Tibial artery (tissue), 4 donors: ENCODE results near the gene ITPR3.

Experiments
- DNase-seq, 2 donors: peaks; one replicate each; pipeline ENCODE4 v3.0.0-alpha.2; 2019
- H3K27ac ChIP-seq, 2 donors: fragments of 200-600 bp; sonication (generic) in 1 of 2; 1 replicate in 1 of 2; 2 replicates in 1 of 2; pipeline ENCODE4 v1.5.1; 2018 to 2019; ENCODE audit warnings: mild to moderate bottlenecking in 1 of 2
- H3K27me3 ChIP-seq, 2 donors: fragments of 200-600 bp; sonication (generic) in 1 of 2; one replicate each; pipeline versions ENCODE4 v1.5.1 to v1.6.0; 2016 to 2019
- H3K36me3 ChIP-seq, 3 donors: fragments of 200-600 bp; sonication (generic) in 2 of 3; one replicate each; pipeline ENCODE4 v1.5.1; 2016 to 2019; ENCODE audit warnings: mild to moderate bottlenecking in 2 of 3
- H3K4me1 ChIP-seq, 4 donors: fragments of 200-600 bp; sonication (generic) in 2 of 4; 1 replicate in 3 of 4; 2 replicates in 1 of 4; pipeline ENCODE4 v1.5.1; 2016 to 2019
- H3K4me3 ChIP-seq, 2 donors: fragments of 200-600 bp; sonication (generic) in 1 of 2; 1 replicate in 1 of 2; 2 replicates in 1 of 2; pipeline ENCODE4 v1.5.1; 2018 to 2019; ENCODE audit warnings: mild to moderate bottlenecking in 2 of 2
- H3K9me3 ChIP-seq, 3 donors: fragments of 200-600 bp; sonication (generic) in 1 of 3; one replicate each; pipeline ENCODE4 v1.5.1; 2016 to 2019
- intact Hi-C: fragments of 100-400 bp; cut with DNase I; formaldehyde crosslinking; loops from one replicate; pipeline ENCODE4 v1.15.0; 2023; ENCODE audit warnings: low total_unique reads
- TF ChIP-seq, protein P1 (sequence below), 2 experiments: fragments of 200-600 bp in 1 of 2; fragments of 450-650 bp in 1 of 2; IDR thresholded peaks; one replicate each; pipeline ENCODE4 v1.5.1; 2017 to 2019; ENCODE audit warnings: antibody characterized with exemption in 2 of 2, mild to moderate bottlenecking in 1 of 2, moderate library complexity in 1 of 2

ITPR3 gene

GRCh38 chr6:33744001-33744848 is 123.1 kb downstream of the ITPR3 start:
- Histone ChIP-seq H3K27me3 (peaks cover 0 to 23% of the 10 kb centered on the region in 2 donors), H3K4me3 (no peak overlapping the region), H3K4me1 (peaks cover 0 to 21% (median 10%) of the 10 kb centered on the region in 4 donors), H3K27ac (peak overlapping the region in 1 of 2 donors; percentile 67), H3K9me3 (no peaks in the 10 kb centered on the region), H3K36me3 (no peaks in the 10 kb centered on the region)
- peak; percentile 55 to 75 for DNase-seq
- TF ChIP-seq, protein P1, sequence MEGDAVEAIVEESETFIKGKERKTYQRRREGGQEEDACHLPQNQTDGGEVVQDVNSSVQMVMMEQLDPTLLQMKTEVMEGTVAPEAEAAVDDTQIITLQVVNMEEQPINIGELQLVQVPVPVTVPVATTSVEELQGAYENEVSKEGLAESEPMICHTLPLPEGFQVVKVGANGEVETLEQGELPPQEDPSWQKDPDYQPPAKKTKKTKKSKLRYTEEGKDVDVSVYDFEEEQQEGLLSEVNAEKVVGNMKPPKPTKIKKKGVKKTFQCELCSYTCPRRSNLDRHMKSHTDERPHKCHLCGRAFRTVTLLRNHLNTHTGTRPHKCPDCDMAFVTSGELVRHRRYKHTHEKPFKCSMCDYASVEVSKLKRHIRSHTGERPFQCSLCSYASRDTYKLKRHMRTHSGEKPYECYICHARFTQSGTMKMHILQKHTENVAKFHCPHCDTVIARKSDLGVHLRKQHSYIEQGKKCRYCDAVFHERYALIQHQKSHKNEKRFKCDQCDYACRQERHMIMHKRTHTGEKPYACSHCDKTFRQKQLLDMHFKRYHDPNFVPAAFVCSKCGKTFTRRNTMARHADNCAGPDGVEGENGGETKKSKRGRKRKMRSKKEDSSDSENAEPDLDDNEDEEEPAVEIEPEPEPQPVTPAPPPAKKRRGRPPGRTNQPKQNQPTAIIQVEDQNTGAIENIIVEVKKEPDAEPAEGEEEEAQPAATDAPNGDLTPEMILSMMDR (IDR thresholded peaks at IDR 0.05): peak; percentile 86
- intact Hi-C loops: no loop called here

DNA sequence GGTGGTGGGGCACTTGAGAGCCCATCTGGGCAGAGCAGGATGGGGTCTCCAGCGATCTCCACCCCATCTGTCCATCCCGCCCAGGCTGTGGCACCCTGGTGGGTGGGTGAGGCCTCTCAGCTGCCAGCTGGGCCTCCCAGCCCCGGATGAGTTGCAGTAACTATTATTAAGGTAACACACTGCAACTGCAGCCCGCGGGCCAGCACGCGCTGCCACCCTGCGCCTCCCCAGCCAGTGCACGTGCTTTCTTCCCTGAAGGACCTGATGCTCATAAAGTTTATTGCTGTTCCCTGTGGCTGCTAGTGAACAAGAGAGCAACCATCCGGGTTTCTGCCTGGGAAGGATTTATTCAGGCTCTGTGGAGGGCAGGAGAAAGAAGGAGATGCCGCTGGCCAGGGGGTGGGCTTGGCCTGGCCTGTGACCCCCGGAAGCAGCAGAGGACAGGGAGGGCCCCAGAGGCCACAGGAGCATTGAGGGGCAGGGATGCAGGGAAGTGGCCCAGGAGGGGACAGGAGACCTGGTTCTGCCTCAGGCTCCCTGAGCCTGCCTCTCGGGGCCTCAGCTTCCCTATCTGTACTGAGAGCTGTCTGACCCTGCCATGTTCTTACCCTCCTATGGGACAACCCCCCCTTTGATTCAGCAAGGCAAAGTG is 123.9 kb downstream of the ITPR3 start:
- H3K9me3 ChIP-seq: no peaks in the 10 kb centered on the region
- intact Hi-C loops: no loop called here
- H3K27ac ChIP-seq: peak overlapping the region in 1 of 2 donors; percentile 67
- no peak overlapping the region for H3K4me3 ChIP-seq
- no peaks in the 10 kb centered on the region for H3K36me3 ChIP-seq
- peaks cover 0 to 21% (median 10%) of the 10 kb centered on the region in 4 donors for H3K4me1 ChIP-seq
- no peak for DNase-seq
- peaks cover 0 to 23% of the 10 kb centered on the region in 2 donors for H3K27me3 ChIP-seq
- TF ChIP-seq, protein P1 (IDR thresholded peaks at IDR 0.05): no peak

DNA sequence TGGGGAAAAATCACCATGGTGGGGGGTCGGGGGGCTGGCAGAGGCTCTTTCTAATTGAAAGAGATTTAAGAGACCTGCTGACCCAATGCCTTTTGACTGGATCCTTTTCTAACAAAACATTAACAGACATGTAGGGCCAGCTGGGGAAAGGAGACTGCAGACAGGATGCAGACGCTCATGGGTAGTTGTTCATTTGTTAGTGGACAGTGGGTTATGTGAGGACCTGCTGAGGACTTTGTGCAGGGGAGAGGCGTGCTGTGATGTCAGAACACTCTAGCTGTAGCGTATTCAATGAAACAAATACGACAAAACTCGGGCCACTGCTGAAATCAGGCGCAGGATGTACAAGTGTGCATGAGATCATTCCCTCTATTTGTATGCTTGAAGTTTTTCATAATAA is 124.4 kb downstream of the ITPR3 start:
- H3K9me3 ChIP-seq: no peaks in the 10 kb centered on the region
- TF ChIP-seq, protein P1 (IDR thresholded peaks at IDR 0.05): no peak
- DNase-seq: no peak
- H3K36me3 ChIP-seq: no peaks in the 10 kb centered on the region
- peak overlapping the region; percentile 54 to 67 for H3K27ac ChIP-seq
- intact Hi-C loops: no loop called here
- peaks cover 0 to 23% of the 10 kb centered on the region in 2 donors for H3K27me3 ChIP-seq
- peak overlapping the region; percentile 37 to 52 for H3K4me3 ChIP-seq
- H3K4me1 ChIP-seq: peaks cover 0 to 21% (median 10%) of the 10 kb centered on the region in 4 donors
